ENCODE results near the gene MRE11. TPM values are rescaled to one million over a fixed set of nuclear protein-coding genes. Genes with fewer than 3 reads are reported as not detected.
"Not testable (repeated sequence)": the region's sequence is repeated elsewhere in the genome, so short reads cannot be mapped to it uniquely, and the experiment has no call there.

MRE11 gene
- total RNA-seq, 2 donors from 2014 or later = 43.8 to 49.1 TPM

DNA sequence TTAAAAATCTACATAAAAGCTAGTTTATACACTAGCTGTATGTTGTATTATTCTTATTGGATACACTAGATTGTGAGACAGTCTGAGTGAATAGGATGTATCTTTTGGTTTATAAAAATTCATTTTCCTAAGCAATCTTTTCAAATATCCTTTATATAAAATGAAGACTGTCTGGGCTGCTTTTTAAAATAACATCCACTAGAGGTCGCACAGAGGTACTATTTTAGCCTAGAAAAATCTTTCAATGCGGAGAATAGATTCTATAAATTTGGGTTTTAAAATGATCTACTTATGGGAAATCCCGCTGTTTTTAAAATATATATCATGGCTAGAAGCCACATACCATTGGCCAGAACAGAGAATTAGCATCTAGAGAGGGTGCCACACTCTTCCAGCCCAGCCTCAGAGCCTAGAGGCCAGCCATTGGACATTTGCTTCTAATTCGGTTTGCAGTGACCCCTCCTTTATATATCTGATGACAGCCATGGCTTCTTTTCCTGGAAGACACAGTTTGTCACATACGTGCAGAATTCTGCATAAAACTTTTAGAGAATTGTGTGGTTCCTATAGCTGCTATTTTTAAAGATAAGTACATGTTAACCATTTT lies 25.9 kb upstream of the MRE11 start:
- no peak overlapping the region for H3K4me3 Mint-ChIP-seq
- no peaks in the 10 kb centered on the region for H3K9me3 Mint-ChIP-seq
- H3K4me1 Mint-ChIP-seq (ENCODE audit: low read depth) = no peaks in the 10 kb centered on the region
- ATAC-seq (replicated peaks in 1 of 2) = no peak
- H3K27me3 Mint-ChIP-seq (ENCODE audit: low read depth) = peaks cover 11% of the 10 kb centered on the region
- no peak overlapping the region for H3K27ac Mint-ChIP-seq
- no peak for DNase-seq
- no peaks in the 10 kb centered on the region for H3K36me3 Mint-ChIP-seq (ENCODE audit: insufficient read depth in 2 of 2)

DNA sequence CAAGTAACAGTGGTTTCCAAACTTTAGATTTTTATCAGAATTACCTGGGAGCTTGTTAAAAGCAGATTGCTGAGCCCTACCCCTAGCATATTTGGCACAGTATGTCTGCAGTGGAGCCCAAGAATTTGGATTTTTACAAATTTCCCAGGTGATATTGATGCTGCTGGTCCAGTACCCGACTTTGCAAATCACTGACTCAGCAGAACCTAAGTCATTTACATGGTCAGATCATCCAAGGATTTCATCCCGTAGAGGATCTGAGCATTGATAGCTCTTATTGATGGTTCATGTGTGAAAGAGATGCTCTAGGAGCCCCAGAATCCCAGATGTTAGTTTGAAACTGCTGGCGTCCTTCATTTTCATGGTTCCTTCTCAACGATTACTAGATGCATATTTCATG lies 24.7 kb upstream of the MRE11 start:
- no peak for ATAC-seq (replicated peaks in 1 of 2)
- H3K27ac Mint-ChIP-seq = no peak overlapping the region

DNA sequence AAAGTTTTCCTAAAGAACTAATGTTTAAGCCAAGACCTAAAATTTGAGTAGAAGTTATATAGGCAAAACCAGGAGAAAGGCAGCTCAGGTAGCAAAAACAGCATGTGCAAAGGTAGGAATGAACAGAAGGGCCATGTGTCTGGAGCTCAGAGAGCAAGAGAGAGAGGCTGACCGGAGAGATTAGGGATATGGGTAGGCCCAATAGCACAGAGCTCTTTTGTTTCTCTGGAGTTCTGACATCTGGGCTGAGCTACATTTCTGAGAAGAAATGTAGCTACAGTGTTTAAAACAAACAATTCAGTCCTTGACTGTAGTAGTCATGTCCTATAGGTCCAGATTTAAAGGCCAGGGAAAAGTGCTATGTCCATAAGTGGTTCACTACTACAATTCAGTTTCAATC lies 23.1 kb upstream of the MRE11 start:
- DNase-seq (no peak), ATAC-seq (replicated peaks in 1 of 2) (no peak)
- H3K27ac Mint-ChIP-seq = no peak overlapping the region
- no peaks in the 10 kb centered on the region for H3K9me3 Mint-ChIP-seq
- no peak overlapping the region for H3K4me3 Mint-ChIP-seq
- H3K27me3 Mint-ChIP-seq (ENCODE audit: low read depth) = peaks cover 17% of the 10 kb centered on the region
- H3K36me3 Mint-ChIP-seq (ENCODE audit: insufficient read depth in 2 of 2) = no peaks in the 10 kb centered on the region
- H3K4me1 Mint-ChIP-seq (ENCODE audit: low read depth) = peaks cover 15% of the 10 kb centered on the region

More for the DNA sequence above, 24.7 kb upstream of the MRE11 start:
- no peaks in the 10 kb centered on the region for H3K36me3 Mint-ChIP-seq (ENCODE audit: insufficient read depth in 2 of 2)
- peaks cover 11% of the 10 kb centered on the region for H3K27me3 Mint-ChIP-seq (ENCODE audit: low read depth)
- DNase-seq = no peak
- no peaks in the 10 kb centered on the region for H3K9me3 Mint-ChIP-seq
- H3K4me1 Mint-ChIP-seq (ENCODE audit: low read depth) = peaks cover under 1% of the 10 kb centered on the region
- H3K4me3 Mint-ChIP-seq = no peak overlapping the region

DNA sequence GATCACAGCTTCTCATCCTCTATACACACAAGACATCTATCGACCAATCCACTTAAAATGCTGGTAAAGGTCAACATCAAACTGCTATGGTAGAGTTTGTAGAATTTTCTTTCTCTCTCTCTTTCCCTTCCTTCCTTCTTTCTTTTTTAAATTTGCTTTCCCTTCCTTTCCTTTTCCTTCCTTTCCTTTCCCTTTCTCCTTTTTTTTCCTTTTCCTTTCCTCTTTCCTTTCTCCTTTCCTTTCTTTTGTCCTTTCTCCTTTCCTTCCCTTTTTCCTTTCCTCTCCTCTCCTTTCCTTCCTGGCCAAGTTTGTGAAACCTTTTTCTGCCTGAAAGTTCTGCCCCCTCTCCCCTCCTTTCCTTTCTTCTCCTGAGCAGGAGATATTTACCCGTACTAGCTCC lies 21.8 kb upstream of the MRE11 start:
- Mint-ChIP-seq H3K27me3 (ENCODE audit: low read depth) (peaks cover 30% of the 10 kb centered on the region), H3K36me3 (ENCODE audit: insufficient read depth in 2 of 2) (no peaks in the 10 kb centered on the region), H3K27ac (no peak overlapping the region), H3K4me3 (no peak overlapping the region), H3K4me1 (ENCODE audit: low read depth) (peaks cover 15% of the 10 kb centered on the region), H3K9me3 (no peaks in the 10 kb centered on the region)
- DNase-seq (no peak), ATAC-seq (replicated peaks in 1 of 2) (no peak)

DNA sequence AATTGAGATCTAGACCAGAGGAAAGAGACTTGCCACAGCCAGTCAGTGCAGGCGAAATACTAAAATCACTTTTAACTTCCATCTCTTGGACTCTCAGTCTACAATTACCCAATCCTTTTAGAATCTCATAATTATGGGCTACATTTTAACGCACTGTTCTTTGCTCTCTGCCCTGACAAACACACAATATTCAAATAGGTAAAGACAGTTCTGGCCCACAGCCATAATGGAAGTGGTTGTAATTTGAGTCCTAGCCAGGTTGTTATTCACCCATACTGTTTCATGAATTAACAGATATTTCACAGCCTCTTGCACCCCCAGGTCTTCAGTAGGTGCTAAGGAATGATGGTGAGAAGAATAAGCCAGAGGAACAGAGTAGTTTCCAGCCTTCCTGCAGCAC lies 19.4 kb upstream of the MRE11 start:
- ATAC-seq (replicated peaks in 1 of 2) = peak; percentile 11 to 23
- Mint-ChIP-seq H3K36me3 (ENCODE audit: insufficient read depth in 2 of 2) (no peaks in the 10 kb centered on the region), H3K4me1 (ENCODE audit: low read depth) (peaks cover 15% of the 10 kb centered on the region), H3K27me3 (ENCODE audit: low read depth) (peaks cover 33% of the 10 kb centered on the region), H3K9me3 (no peaks in the 10 kb centered on the region), H3K27ac (no peak overlapping the region), H3K4me3 (peak overlapping the region; percentile 7 to 9)
- DNase-seq = no peak

DNA sequence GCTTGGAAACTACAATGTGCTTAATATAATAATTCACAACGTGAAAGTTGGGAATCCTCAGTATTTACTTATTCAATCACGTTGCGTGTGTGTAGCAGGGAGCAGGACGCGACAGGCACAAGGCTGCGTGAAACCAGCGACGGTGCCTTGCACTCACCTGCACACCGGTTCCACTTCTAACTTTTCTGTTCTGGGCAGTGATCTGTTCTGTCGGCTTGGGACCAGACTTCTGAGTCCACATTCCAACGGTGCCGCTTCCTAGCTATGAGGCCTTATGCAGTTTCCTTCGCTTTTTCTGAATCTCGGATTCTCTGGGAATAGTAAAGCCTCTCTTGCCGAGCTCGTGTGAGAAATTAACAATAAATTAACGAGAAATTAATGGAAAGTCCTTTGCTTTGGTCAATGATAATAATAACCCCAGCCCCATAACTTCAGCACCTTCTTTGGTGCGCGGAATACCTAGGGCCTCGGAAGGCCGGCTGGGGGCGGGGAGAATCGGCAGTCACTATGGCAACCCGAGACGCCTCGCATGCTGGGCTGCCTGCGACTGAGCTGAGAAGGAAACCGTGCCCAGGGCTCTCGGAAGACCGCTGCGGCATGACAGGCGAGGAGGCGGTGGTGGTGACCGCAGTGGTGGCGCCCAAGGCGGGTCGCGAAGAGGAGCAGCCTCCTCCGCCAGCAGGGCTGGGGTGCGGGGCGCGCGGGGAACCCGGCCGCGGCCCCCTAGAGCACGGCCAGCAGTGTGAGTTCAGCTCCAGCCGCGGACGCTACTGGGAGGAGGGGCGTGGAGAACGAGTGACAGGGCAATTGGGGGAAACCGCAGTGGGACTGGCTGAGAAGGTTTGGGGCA lies 18.5 kb upstream of the MRE11 start, which contains the start of gene C11orf97:
C11orf97 (plus strand) TSS at position 530 of the 850 bp plus-strand sequence; CDS start at position 598, 68 bp downstream.
- peaks cover 33% of the 10 kb centered on the region for H3K27me3 Mint-ChIP-seq (ENCODE audit: low read depth)
- no peaks in the 10 kb centered on the region for H3K9me3 Mint-ChIP-seq
- no peak within 1 kb of the TSS for H3K27ac Mint-ChIP-seq
- peaks cover 15% of the 10 kb centered on the region for H3K4me1 Mint-ChIP-seq (ENCODE audit: low read depth)
- no peaks in the 10 kb centered on the region for H3K36me3 Mint-ChIP-seq (ENCODE audit: insufficient read depth in 2 of 2)
- peak; percentile 55 to 68 for DNase-seq
- peak; percentile 91 to 92 for ATAC-seq (replicated peaks in 1 of 2)
- H3K4me3 Mint-ChIP-seq = peak within 1 kb of the TSS; percentile 79 to 82

DNA sequence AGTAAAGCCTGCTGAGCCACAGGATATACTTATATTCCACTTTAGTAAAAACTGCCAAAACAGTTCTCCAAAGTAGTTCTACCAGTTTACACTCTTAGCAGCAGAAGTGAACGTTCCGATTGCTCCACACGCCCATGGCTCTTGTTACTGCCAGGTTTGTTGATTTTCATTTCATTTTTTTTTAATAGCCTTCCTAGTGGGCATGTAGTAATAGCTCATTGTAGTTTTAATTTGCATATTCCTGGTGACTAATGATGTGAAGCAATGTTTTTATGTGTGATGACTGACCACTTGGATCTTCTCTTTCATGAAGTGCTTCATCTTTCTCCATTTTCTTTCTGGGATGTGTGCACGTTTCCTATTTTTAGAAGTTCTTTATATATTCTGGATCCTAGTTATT lies 13.8 kb upstream of the MRE11 start:
- ATAC-seq (replicated peaks in 1 of 2) = no peak
- peaks cover 21% of the 10 kb centered on the region for H3K27me3 Mint-ChIP-seq (ENCODE audit: low read depth)
- H3K27ac Mint-ChIP-seq = no peak overlapping the region
- H3K4me3 Mint-ChIP-seq = no peak overlapping the region
- H3K36me3 Mint-ChIP-seq (ENCODE audit: insufficient read depth in 2 of 2) = no peaks in the 10 kb centered on the region
- no peaks in the 10 kb centered on the region for H3K9me3 Mint-ChIP-seq
- DNase-seq = no peak
- peaks cover 8% of the 10 kb centered on the region for H3K4me1 Mint-ChIP-seq (ENCODE audit: low read depth)

DNA sequence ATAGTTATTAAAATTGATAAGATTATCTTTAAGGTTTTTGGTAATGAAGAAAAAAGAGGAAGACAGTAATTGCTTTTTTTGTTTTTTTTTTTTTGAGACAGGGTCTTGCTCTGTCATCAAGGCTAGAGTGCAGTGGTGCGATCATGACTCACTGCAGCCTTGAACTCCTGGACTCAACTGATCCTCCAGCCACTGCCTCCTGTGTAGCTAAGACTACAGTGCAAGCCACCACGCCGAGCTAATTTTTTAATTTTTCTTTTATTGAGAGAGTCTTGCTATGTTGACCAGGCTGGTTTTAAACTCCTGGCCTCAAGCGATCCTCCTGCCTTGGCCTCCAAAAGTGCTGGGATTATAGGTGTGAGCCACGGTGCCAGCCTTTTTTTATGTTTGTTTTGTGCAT lies 12.9 kb upstream of the MRE11 start:
- not testable (repeated sequence) for DNase-seq; ATAC-seq (replicated peaks in 1 of 2); H3K4me3 Mint-ChIP-seq; H3K36me3 Mint-ChIP-seq (ENCODE audit: insufficient read depth in 2 of 2); H3K27ac Mint-ChIP-seq; H3K4me1 Mint-ChIP-seq (ENCODE audit: low read depth); H3K9me3 Mint-ChIP-seq
- H3K27me3 Mint-ChIP-seq (ENCODE audit: low read depth) = peaks cover 14% of the 10 kb centered on the region

DNA sequence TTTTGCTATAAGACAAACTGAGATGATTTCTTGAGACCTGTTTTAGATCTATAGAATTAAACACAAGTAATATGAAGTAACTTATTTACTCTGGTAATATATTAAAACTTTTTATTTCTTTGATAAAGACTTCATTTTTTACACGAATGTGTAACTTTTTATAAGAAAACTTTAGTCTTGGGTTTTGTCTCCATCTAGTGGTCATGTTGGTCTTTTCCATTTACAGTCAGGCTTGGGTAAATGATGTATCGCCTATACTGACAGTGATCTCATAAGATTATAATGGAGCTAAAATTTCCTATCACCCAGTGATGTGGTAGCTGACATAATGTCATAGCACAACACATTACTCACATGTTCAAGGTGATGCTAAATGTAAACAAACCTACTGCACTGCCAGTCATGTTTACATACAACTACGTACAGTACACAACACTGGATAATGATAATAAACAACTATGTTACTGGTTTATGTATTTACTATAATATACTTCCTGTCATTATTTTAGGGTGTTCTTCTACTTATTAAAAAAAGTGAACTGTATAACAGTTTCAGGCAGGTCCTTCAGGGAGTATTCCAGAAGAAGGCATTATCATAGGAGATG lies 11.1 kb upstream of the MRE11 start:
- H3K36me3 Mint-ChIP-seq (ENCODE audit: insufficient read depth in 2 of 2) = no peaks in the 10 kb centered on the region
- no peak overlapping the region for H3K4me3 Mint-ChIP-seq
- no peak overlapping the region for H3K27ac Mint-ChIP-seq
- peak; percentile 52 to 76 for ATAC-seq (replicated peaks in 1 of 2)
- H3K4me1 Mint-ChIP-seq (ENCODE audit: low read depth) = no peaks in the 10 kb centered on the region
- no peaks in the 10 kb centered on the region for H3K9me3 Mint-ChIP-seq
- DNase-seq = peak in 1 of 2 donors; percentile 8
- H3K27me3 Mint-ChIP-seq (ENCODE audit: low read depth) = no peaks in the 10 kb centered on the region

DNA sequence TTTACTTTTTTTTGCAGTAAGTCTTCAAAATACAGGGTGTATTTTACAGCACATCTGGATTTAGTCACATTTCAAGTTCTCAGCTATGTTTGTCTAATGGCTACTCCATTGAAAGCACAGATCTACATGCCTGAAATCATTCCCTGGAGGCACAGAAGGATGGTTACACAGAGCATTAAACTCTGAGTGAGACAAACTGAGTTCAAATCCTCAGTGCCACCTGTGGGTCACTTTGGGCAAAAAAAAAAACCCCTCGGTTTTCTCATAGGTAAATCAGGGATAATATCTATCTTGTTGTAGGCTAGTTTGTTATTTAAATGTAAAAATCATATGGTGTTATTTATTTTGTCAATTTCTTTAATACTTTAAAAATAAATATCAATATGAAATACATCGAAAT lies 7.9 kb upstream of the MRE11 start:
- DNase-seq (no peak), ATAC-seq (replicated peaks in 1 of 2) (no peak)
- H3K36me3 Mint-ChIP-seq (ENCODE audit: insufficient read depth in 2 of 2) = peaks cover 0 to 4% of the 10 kb centered on the region in 2 donors
- H3K4me1 Mint-ChIP-seq (ENCODE audit: low read depth) = no peaks in the 10 kb centered on the region
- no peaks in the 10 kb centered on the region for H3K27me3 Mint-ChIP-seq (ENCODE audit: low read depth)
- no peaks in the 10 kb centered on the region for H3K9me3 Mint-ChIP-seq
- no peak overlapping the region for H3K4me3 Mint-ChIP-seq
- no peak overlapping the region for H3K27ac Mint-ChIP-seq

DNA sequence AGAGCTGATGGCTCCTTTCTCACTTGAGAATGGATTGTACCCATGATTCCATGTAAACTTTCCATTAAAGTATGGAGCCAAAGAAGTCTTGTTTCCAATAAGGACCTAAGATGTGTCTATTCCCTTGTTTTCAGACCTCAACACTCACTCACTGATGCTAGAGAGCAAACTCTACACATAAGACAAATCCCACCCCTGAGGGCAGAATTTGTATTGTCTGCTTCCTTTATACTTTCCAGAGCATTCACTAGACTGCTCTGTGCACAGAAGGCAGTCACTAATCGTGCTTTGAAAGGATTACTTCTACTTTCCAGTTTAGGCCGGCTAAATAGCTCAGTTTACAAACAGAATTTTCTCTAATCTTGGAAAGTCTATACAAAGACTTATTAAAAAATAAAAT lies 6.5 kb upstream of the MRE11 start:
- Mint-ChIP-seq H3K27me3 (ENCODE audit: low read depth) (no peaks in the 10 kb centered on the region), H3K27ac (peak overlapping the region; percentile 1), H3K36me3 (ENCODE audit: insufficient read depth in 2 of 2) (peaks cover 0 to 7% of the 10 kb centered on the region in 2 donors), H3K9me3 (no peaks in the 10 kb centered on the region), H3K4me1 (ENCODE audit: low read depth) (peaks cover 9% of the 10 kb centered on the region), H3K4me3 (no peak overlapping the region)
- ATAC-seq (replicated peaks in 1 of 2) (no peak), DNase-seq (no peak)

DNA sequence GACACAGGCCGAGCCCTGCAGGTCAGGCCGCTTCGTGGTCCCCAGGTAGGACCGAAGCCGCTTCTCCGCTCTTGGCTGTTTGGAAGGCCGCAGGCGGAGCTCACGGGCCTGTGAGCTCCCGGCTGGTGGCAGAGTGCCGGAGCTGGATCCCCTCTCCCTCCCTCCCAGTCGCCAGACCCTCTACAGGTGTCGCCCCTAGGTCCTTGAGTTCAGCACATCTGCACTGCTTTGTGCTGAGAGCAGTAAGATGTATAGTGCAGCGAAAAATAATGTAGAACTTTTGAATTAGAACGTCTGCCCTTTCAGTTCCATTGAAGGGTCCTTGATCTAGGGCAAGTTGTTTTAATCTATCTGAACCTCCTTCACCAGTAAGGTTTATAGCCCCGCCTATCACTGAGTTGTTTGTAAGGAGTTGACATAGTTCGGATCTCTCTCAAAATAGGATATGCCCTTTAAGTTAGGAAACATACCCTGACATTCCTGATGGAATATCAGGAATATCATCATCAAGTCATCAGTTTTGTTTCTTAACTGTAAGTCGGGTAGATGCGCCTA lies 559 bp upstream of the MRE11 start:
- H3K4me1 Mint-ChIP-seq (ENCODE audit: low read depth) = peaks cover 31% of the 10 kb centered on the region
- H3K9me3 Mint-ChIP-seq = no peaks in the 10 kb centered on the region
- H3K27ac Mint-ChIP-seq = peak overlapping the region; percentile 98
- no peak for DNase-seq
- no peaks in the 10 kb centered on the region for H3K27me3 Mint-ChIP-seq (ENCODE audit: low read depth)
- H3K4me3 Mint-ChIP-seq = peak overlapping the region; percentile 94 to 96
- peak; percentile 70 to 75 for ATAC-seq (replicated peaks in 1 of 2)
- H3K36me3 Mint-ChIP-seq (ENCODE audit: insufficient read depth in 2 of 2) = peaks cover 5 to 19% of the 10 kb centered on the region in 2 donors

DNA sequence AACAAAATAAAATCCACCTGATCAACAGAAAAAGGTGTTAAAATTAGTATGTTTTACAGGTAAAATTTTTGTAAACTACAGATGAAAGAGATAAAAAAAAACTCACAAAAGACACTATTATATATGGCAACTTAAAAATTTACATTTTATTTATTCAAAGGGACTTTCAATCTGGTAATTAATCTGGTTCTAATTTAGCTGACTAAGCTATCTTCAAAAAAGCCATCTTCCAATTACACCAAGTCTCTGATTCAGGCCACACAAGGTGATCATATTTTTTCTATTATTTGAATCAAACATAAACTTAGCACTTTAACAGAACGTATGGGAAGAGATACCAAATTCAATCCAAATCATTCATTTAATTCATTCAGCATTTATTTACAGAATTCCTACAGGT lies 7.6 kb downstream of the MRE11 start:
- Mint-ChIP-seq H3K27ac (no peak overlapping the region), H3K4me1 (ENCODE audit: low read depth) (no peaks in the 10 kb centered on the region), H3K27me3 (ENCODE audit: low read depth) (no peaks in the 10 kb centered on the region), H3K9me3 (no peaks in the 10 kb centered on the region), H3K4me3 (no peak overlapping the region), H3K36me3 (ENCODE audit: insufficient read depth in 2 of 2) (peaks cover 19 to 45% of the 10 kb centered on the region in 2 donors)
- no peak for DNase-seq
- ATAC-seq (replicated peaks in 1 of 2) = no peak

Data from activated T-cell treated with anti-CD3 and anti-CD28 coated beads, Interleukin-2, amount 50 U/mL, for 72 hours (primary cell).